ENCODE measurements around the gene CLSTN2.

CLSTN2 gene

DNA sequence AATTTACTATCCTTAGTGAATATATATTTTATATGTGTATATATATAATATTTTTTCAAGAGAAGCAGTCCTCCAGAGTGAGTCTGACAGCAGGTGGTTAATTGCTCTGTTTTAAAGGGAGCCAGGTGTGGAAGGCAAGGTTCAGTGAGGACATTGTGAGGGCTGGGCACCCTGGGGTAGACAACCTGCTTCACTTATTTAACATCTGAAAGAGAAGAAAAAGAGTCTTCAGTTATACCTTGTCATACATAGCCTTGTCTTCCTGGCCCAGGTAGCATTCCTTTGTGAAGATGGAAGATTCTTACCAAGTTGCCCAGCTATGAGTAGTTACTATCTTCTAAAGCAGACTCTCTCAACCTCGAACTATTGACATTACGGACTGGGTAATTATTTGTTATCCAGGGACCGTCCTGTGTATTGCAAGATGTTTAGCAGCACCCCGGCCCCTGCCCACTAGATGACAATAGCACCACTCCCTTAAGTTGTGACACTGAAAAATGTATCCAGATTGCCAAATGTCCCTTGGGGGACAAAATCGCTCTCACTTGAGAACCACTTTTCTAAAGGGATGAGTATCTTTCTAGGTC, 406.9 kb downstream of the CLSTN2 start:
- no peak for DNase-seq (ENCODE audit: low spot score)

DNA sequence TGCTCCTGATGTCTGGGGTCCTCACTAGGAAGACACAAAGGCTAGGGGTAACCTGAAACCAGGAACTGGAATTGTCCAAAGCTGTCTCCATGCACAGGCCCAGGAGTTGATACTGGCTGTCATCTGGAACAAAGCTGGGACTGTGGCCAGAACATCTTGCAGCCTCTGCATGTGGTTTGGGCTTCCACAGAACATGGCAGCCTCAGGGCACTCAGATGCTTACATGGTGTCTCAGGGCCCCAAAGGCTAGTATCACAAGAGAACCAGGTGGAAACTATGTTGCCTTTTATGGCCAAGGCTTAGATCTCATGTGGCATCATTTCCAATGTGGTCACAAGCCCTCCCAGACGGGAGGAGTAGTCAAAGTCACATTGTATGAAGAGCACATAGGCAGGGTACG, 407.7 kb downstream of the CLSTN2 start:
- no peak for DNase-seq (ENCODE audit: low spot score)

- DNase-seq (ENCODE audit: low spot score) = no peak
These were observed 408.5 kb downstream of the CLSTN2 start for GRCh38 chr3:140343211-140344081.

DNA sequence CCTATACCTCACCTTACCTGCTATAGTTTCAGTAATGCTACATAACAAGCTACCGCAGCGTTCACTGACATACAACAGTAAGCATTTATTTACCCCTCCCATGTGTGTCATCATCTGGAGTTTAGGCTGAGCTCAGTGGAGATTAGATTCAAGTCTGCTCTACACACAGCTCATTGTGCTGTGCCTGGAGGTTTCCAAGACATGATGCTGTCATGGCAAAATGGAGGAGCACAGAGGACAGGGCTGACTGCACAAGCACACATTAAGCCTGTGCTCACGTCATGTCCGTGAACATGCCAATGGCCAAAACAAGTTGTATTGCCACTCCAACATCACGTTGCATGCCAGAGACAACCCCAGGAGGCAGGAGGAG, 409.1 kb downstream of the CLSTN2 start:
- no peak for DNase-seq (ENCODE audit: low spot score)

DNA sequence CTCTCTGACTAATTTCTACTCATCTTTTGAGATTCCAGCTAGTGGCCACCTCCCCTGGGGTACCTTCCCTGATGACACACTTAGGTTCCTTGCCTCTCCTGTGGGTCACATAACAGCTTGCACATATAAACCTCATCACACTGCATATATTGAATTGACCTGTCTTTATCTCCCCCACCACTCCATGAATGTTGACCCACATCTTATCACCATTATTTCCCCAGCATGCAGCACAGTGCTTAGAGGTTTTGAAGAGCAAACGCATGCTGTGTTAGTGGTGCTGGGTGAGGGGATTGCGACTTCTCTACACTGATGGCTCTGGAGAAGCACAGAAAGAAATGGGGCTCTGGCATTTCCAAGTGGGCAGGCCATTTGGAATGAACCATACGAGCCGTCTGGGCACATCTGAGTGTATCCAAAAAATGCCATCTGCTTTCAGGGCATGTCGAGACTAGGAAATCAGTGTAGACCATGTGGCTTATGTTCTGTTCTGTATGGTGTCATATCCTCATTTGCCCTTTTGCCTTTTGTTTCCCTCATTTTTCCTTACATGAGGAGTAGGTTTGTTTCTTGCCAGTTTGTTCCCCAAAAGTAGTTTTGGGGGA, 409.7 kb downstream of the CLSTN2 start:
- DNase-seq (ENCODE audit: low spot score) = no peak

DNA sequence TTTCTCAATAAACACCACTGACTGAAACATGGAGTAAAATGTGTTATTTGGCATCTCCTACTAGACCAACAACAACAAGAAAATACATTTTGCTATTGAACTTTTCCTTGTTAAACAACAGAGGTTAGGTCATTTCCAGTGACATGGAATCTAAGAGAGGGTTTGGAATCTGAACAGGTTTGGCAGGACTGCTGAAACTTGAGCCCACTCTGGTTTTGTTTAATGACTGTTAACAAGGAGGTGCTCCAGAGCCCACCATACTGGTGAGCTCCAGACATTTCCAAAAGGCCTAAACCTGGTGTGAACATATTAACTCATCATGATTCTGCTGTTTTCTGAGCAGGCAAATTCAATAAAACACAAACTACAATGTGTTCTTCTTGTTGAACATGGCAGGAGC, 412.2 kb downstream of the CLSTN2 start:
- DNase-seq (ENCODE audit: low spot score) = no peak

DNA sequence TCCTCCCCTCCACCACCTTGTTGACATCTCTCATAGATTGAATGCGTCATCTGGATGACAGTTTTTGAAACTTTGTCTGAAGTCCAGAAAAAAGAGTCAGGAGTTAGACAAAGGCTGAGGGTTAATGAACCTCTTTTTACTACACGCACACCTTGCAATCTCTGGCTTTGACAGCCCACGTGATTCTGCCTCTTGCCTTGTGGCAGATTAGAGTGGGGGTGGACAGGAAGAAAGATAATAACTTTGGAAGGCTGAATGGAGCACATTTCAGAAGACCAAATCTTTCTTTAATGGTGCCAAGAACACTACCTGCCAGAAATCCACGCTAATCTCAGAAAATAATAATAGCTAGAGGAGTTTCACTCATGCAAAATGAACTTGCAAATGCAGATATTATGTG, 415.0 kb downstream of the CLSTN2 start:
- DNase-seq (ENCODE audit: low spot score) = no peak

DNA sequence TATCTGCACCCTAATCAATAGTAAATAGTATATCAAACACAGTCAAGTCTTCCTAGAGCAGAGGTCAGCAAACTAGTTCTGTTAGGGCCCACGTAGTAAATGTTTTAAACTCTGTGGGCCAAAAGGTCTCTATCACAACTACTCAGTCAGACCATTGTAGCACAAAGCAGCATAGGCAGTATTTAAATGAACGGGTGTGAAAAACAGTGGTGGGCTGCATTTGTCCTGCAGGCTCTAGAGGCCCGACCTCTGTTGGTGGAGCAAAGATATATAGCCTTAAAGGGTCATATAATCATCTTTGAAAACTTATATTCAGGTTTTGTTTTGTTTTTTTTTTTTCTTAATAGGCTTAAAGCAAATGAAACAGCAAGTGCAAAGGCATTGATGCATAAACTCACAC, 416.5 kb downstream of the CLSTN2 start:
- DNase-seq (ENCODE audit: low spot score) = no peak

DNA sequence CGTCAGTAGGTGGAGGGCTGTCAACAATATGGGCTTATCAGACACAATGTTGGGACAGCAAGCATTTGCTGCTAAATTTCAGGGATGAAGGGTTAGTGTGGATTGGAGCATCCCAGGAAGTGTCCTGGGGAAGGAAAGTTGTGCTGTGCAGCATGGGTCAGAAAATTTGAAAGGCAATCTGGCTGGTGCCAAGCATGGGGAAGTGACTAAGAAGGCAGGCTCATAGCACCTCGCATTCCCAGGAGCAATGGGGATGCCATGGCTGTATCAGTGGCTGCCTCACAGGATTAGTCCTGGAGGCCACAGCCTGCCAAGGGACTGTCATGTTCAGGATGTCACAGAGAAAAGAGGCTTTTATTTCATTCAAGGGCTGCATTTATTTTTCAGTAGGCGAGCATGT, 420.5 kb downstream of the CLSTN2 start:
- no peak for DNase-seq (ENCODE audit: low spot score)

- no peak for DNase-seq (ENCODE audit: low spot score)
These were observed 423.7 kb downstream of the CLSTN2 start for GRCh38 chr3:140358686-140359085.

- DNase-seq (ENCODE audit: low spot score) = no peak
These were observed 424.4 kb downstream of the CLSTN2 start for GRCh38 chr3:140359233-140359995.

GRCh38 chr3:140360332-140360731, 425.3 kb downstream of the CLSTN2 start:
- DNase-seq (ENCODE audit: low spot score) = no peak

- no peak for DNase-seq (ENCODE audit: low spot score)
These were observed 428.8 kb downstream of the CLSTN2 start for GRCh38 chr3:140363801-140364200.

GRCh38 chr3:140365872-140366697, 431.1 kb downstream of the CLSTN2 start:
- DNase-seq (ENCODE audit: low spot score) = no peak

DNA sequence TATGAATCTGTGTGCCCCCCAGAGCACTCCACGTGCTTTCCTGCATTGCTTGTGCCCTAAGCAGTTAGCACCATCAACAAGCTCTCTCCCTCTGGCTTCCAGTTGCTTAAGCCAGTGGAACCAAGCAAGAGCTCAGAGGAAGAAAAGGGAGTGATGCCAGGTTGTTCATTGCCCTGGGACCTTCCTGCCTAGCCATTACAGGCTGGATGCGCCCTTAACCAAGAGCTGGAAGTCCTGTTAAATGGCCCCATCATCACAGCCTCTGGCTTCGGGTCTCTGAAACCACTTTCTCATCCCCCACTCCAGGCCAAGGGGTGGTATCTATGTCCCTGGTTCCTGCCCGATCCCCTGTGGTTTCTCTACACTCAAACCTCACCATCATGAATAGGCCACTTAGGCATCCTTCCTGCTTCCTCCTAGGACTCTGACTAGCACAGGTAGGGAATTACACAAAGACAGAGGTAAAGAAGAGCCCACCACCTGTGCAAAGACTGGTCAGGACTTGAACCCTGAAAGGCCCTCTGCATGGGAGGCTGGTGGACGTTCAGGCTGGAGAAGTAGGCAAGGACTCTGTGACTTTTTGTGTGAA, 433.3 kb downstream of the CLSTN2 start:
- no peak for DNase-seq (ENCODE audit: low spot score)

GRCh38 chr3:140370686-140371085, 435.7 kb downstream of the CLSTN2 start:
- peak; percentile 25 for DNase-seq (ENCODE audit: low spot score)

DNA sequence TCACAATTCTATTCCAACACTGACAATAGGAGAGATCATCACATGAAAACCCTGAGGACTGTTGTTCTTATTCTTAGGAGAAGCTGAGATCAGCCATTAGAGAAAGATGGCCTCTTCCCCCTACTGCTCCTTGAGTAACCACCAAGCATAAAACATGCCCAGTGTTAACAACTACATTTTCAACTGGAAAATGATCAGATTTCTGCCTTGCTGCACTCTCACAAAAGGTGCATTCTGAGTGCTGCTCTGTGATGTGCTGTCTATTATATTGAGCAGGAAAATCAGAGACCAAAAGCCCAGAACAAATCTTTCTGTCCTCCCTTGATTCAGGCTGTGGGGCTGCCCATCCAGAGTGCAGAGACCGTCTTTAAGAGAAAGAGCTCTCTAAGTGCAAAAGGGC, 438.2 kb downstream of the CLSTN2 start:
- no peak for DNase-seq (ENCODE audit: low spot score)

- DNase-seq (ENCODE audit: low spot score) = peak; percentile 39
These were observed 440.0 kb downstream of the CLSTN2 start for GRCh38 chr3:140375002-140375401.

DNA sequence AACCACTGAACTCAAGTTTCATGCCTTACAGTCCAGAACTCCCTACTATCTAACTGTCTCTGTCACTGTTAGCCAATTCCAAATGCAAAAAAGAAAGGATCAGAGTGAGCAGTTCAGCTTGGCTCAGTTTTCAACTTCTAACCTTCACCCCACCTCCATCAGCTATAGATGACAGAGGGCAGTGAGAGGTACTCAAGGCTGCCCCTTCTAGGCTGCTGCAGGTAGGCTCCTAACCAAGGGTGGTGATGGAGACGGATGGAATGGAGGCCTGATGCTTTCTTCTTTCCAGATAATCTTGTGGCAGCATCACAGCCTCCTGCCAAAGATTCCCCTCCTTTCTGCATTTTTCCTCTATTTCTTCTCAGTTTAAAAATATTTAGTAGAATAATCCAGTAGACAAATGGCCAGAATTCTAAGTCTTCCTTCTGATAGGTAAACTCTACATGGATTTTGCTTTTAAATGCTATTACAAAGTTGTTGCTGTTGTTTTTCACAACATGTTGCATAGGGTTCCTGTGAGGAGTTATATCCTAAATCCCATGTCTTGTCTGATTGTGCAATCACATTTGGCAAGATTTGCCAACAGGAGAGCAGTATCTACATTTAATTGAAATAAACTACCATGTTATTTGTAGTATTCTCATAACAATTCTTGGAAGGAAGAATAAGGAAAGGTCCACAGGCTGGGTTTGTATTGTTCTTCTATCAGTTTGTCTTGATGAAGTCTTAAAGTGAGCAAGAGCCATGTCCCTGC, 441.3 kb downstream of the CLSTN2 start:
- DNase-seq (ENCODE audit: low spot score) = no peak

DNA sequence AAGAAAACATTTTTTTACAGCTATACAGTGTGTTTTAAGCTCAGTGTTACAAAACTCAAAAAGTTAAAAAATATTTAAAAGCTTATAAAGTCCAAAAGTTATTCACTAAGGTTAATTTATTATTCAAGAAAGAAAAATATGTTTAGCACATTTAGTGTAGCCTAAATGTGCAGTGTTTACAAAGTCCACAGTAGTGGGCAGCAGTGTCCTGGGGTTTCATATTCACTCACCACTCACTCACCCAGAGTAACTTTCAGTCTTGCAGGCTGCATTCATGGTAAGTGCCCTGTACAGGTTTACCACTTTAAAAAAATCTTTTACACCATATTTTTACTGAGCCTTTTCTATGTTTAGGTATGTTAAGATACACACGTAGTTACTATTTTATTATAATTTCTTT, 442.7 kb downstream of the CLSTN2 start:
- DNase-seq (ENCODE audit: low spot score) = no peak

Measured in SW480 (cell line).